ENCODE measurements around the gene RPGRIP1L. TPM values are rescaled to one million over a fixed set of nuclear protein-coding genes. Genes with fewer than 3 reads are reported as not detected.
A peak's percentile ranks its signal among the peaks of the same experiment; 100 is the strongest.

The RPGRIP1L gene
- total RNA-seq, 1 experiment from 2014 or later, result 9.8 TPM

DNA sequence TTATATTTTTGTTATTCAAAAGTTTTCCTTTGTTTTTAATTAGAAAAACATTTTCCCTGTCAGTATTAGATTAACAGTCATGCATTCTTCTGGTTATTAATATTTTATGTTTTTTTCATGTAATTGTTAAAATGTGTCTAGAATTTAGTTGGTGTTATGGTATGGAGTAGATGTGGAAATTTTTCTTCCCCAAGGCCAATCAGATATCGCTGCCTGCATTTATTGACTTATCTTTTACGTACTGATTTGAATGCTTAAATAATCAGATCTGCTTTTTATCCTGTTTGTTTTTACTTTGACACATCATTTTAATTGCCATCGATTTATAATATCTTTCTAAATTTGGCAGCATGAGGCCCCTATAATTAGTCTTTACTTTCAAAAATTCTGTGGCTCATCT is 13.9 kb upstream of the RPGRIP1L start (continued):
- TF ChIP-seq TP53 (CRISPR knock-in tag; IDR thresholded peaks at IDR 0.05) (no peak), ZNF423 (CRISPR knock-in tag; IDR thresholded peaks at IDR 0.05) (no peak)
- TF ChIP-seq, protein P1, sequence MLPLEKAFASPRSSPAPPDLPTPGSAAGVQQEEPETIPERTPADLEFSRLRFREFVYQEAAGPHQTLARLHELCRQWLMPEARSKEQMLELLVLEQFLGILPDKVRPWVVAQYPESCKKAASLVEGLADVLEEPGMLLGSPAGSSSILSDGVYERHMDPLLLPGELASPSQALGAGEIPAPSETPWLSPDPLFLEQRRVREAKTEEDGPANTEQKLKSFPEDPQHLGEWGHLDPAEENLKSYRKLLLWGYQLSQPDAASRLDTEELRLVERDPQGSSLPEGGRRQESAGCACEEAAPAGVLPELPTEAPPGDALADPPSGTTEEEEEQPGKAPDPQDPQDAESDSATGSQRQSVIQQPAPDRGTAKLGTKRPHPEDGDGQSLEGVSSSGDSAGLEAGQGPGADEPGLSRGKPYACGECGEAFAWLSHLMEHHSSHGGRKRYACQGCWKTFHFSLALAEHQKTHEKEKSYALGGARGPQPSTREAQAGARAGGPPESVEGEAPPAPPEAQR (CRISPR knock-in tag; IDR thresholded peaks at IDR 0.05), result no peak

DNA sequence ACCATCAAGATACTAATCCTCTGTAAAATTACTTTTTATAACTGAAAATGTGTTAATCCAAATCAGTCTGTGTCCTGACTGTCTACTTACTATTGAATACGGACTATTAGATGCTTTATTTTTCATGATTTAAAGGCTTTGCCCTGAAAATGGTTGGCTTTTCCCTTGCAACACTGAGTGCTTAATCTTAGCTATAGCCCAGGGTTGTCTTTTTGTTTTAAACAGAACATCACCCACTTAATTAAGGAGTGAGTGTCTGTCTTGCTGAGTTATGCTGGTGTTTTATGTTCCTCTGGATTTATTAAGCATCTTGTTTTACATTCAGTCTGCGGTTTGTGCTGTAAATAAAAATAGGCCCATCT is 11.3 kb upstream of the RPGRIP1L start:
- POLR2A ChIA-PET, result no interaction called here
- Mint-ChIP-seq H3K4me3 (no peak overlapping the region), H3K9me3 (no peaks in the 10 kb centered on the region), H3K4me1 (peaks cover 24% of the 10 kb centered on the region), H3K27ac (no peak overlapping the region), H3K27me3 (ENCODE audit: low read depth) (no peaks in the 10 kb centered on the region), H3K36me3 (no peaks in the 10 kb centered on the region)
- TF ChIP-seq MXD4 (CRISPR knock-in tag; IDR thresholded peaks at IDR 0.05; ENCODE audit: borderline replicate concordance), result no peak
- no peak for TF ChIP-seq ZNF121 (CRISPR knock-in tag; IDR thresholded peaks at IDR 0.05)
- TF ChIP-seq, protein P2, sequence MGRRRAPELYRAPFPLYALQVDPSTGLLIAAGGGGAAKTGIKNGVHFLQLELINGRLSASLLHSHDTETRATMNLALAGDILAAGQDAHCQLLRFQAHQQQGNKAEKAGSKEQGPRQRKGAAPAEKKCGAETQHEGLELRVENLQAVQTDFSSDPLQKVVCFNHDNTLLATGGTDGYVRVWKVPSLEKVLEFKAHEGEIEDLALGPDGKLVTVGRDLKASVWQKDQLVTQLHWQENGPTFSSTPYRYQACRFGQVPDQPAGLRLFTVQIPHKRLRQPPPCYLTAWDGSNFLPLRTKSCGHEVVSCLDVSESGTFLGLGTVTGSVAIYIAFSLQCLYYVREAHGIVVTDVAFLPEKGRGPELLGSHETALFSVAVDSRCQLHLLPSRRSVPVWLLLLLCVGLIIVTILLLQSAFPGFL (CRISPR knock-in tag; IDR thresholded peaks at IDR 0.05; ENCODE audit: borderline replicate concordance), result no peak
- no peak for TF ChIP-seq GRHL2 (CRISPR knock-in tag; IDR thresholded peaks at IDR 0.05; ENCODE audit: insufficient replicate concordance, severe bottlenecking)
- TF ChIP-seq EMX1 (CRISPR knock-in tag; IDR thresholded peaks at IDR 0.05), result no peak
- TF ChIP-seq ZNF263 (CRISPR knock-in tag; IDR thresholded peaks at IDR 0.05; ENCODE audit: low read depth), result no peak
- TF ChIP-seq CREM (CRISPR knock-in tag; IDR thresholded peaks at IDR 0.05), result no peak
- no peak for TF ChIP-seq JUN (CRISPR knock-in tag; IDR thresholded peaks at IDR 0.05)
- no peak for TF ChIP-seq PRRX2 (CRISPR knock-in tag; IDR thresholded peaks at IDR 0.05)
- no peak for TF ChIP-seq NFYB (CRISPR knock-in tag; conservative IDR thresholded peaks at IDR 0.05; ENCODE audit: low read depth)
- TF ChIP-seq, protein P3, sequence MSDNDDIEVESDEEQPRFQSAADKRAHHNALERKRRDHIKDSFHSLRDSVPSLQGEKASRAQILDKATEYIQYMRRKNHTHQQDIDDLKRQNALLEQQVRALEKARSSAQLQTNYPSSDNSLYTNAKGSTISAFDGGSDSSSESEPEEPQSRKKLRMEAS (CRISPR knock-in tag; IDR thresholded peaks at IDR 0.05), result no peak
- no peak for TF ChIP-seq ESRRA (CRISPR knock-in tag; IDR thresholded peaks at IDR 0.05; ENCODE audit: borderline replicate concordance)
- CTCF ChIA-PET, result no interaction called here
- ATAC-seq, result no peak
- no peak for DNase-seq (ENCODE audit: low spot score)

DNA sequence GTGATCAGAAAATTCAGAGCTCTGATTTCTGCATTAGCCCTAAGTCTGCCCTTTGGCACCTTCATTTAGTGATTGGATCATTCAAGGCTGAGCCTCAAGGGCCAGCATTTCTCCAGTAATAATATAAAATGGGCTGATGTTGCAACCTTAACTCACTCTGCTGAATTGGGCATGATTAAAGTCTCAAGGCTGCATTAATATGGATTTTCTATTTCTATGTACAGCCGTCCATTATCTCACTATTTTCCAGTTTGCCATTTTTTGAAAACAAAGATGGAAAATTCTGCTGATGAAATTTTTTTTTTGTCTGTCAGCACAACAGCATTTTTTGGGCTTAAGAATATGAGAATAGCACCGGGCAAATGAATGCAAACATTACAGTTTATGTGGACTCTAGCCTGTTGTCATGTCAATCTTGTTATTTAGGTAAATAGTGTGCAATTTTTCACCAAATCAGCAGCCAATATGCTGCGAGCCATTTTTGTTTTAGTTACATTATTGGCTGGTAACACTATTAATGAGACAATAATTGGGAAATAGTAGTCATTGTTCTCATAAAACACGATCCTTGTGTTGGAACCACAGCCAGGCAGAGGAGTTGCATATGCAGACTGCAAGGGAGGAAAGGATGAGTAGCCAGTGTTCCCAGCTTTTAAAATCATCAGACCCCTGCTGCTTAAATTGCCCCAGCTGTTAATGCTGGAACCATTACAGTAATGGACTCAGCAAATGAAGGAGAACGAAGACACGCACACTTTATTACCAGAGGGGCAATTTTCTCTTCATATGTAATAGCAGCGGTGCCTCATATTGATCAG is 10.8 kb upstream of the RPGRIP1L start:
- no peaks in the 10 kb centered on the region for H3K36me3 Mint-ChIP-seq
- H3K27ac Mint-ChIP-seq, result no peak overlapping the region
- no peak for TF ChIP-seq NFE2L1 (CRISPR knock-in tag; IDR thresholded peaks at IDR 0.05)
- TF ChIP-seq, protein P4, sequence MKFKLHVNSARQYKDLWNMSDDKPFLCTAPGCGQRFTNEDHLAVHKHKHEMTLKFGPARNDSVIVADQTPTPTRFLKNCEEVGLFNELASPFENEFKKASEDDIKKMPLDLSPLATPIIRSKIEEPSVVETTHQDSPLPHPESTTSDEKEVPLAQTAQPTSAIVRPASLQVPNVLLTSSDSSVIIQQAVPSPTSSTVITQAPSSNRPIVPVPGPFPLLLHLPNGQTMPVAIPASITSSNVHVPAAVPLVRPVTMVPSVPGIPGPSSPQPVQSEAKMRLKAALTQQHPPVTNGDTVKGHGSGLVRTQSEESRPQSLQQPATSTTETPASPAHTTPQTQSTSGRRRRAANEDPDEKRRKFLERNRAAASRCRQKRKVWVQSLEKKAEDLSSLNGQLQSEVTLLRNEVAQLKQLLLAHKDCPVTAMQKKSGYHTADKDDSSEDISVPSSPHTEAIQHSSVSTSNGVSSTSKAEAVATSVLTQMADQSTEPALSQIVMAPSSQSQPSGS (CRISPR knock-in tag; IDR thresholded peaks at IDR 0.05; ENCODE audit: borderline replicate concordance, low read depth), result no peak
- TF ChIP-seq, protein P5, sequence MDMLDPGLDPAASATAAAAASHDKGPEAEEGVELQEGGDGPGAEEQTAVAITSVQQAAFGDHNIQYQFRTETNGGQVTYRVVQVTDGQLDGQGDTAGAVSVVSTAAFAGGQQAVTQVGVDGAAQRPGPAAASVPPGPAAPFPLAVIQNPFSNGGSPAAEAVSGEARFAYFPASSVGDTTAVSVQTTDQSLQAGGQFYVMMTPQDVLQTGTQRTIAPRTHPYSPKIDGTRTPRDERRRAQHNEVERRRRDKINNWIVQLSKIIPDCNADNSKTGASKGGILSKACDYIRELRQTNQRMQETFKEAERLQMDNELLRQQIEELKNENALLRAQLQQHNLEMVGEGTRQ (CRISPR knock-in tag; IDR thresholded peaks at IDR 0.05), result no peak
- no peak for TF ChIP-seq MYBL2 (CRISPR knock-in tag; IDR thresholded peaks at IDR 0.05)
- TF ChIP-seq, protein P6, sequence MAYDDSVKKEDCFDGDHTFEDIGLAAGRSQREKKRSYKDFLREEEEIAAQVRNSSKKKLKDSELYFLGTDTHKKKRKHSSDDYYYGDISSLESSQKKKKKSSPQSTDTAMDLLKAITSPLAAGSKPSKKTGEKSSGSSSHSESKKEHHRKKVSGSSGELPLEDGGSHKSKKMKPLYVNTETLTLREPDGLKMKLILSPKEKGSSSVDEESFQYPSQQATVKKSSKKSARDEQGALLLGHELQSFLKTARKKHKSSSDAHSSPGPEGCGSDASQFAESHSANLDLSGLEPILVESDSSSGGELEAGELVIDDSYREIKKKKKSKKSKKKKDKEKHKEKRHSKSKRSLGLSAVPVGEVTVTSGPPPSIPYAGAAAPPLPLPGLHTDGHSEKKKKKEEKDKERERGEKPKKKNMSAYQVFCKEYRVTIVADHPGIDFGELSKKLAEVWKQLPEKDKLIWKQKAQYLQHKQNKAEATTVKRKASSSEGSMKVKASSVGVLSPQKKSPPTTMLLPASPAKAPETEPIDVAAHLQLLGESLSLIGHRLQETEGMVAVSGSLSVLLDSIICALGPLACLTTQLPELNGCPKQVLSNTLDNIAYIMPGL (CRISPR knock-in tag; IDR thresholded peaks at IDR 0.05), result no peak
- TF ChIP-seq, protein P7, sequence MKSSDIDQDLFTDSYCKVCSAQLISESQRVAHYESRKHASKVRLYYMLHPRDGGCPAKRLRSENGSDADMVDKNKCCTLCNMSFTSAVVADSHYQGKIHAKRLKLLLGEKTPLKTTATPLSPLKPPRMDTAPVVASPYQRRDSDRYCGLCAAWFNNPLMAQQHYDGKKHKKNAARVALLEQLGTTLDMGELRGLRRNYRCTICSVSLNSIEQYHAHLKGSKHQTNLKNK (CRISPR knock-in tag; IDR thresholded peaks at IDR 0.05), result no peak
- TF ChIP-seq ZNF416 (CRISPR knock-in tag; IDR thresholded peaks at IDR 0.05), result no peak
- TF ChIP-seq, protein P8, sequence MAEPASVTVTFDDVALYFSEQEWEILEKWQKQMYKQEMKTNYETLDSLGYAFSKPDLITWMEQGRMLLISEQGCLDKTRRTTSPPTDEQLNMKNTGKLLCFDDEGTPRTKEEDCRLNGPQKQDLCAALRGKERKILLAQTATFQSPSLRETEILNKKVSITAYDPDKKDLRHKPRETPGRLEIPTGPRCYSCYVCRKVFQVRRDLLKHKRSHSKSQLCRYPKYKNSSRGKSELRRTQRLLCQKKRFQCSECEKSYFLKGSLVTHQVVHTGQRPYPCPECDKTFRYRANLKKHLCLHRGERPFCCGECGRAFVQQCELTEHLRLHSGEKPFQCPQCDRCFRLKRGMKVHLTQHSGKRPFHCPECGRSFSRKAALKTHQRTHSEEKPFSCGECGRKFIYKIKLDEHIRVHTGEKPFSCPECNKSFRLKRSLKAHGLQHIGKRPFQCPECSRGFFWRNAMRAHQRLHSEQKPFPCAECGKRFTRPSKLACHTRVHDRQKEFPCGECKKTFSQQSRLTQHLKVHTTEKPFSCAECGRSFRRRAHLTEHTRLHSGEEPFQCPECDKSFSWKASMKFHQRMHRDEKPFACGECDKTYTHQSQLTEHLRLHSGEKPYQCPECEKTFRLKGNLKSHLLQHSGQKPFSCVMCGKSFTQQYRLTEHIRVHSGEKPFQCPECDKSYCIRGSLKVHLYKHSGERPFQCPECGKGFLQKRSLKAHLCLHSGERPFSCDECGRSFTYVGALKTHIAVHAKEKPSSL (CRISPR knock-in tag; conservative IDR thresholded peaks at IDR 0.05), result no peak
- no peak for TF ChIP-seq NR2C2 (CRISPR knock-in tag; IDR thresholded peaks at IDR 0.05)

More for the DNA sequence above, 10.8 kb upstream of the RPGRIP1L start:
- no peaks in the 10 kb centered on the region for H3K27me3 Mint-ChIP-seq (ENCODE audit: low read depth)
- ChIA-PET CTCF (no interaction called here), POLR2A (no interaction called here)
- DNase-seq (ENCODE audit: low spot score) (no peak), ATAC-seq (peak; percentile 36; the same call in 1 of the 2 replicates)
- no peak overlapping the region for H3K4me3 Mint-ChIP-seq
- peaks cover 24% of the 10 kb centered on the region for H3K4me1 Mint-ChIP-seq
- no peaks in the 10 kb centered on the region for H3K9me3 Mint-ChIP-seq

Data from WTC11 (cell line).